Suprapubic skin (tissue), 4 donors: ENCODE measurements around the gene OSBPL9. TPM values are rescaled to one million over a fixed set of nuclear protein-coding genes. Genes with fewer than 3 reads are reported as not detected.

Experiments
- DNase-seq, 2 donors: peaks; one replicate each; pipeline ENCODE4 v3.0.0-alpha.2; 2019; ENCODE audit warnings: low spot score in 2 of 2
- H3K27ac ChIP-seq: fragments of 200-600 bp; sonication (generic); one replicate; pipeline ENCODE4 v1.5.1; 2019
- H3K27me3 ChIP-seq: fragments of 200-600 bp; sonication (generic); one replicate; pipeline ENCODE4 v1.5.1; 2019
- H3K36me3 ChIP-seq: fragments of 200-600 bp; sonication (generic); one replicate; pipeline ENCODE4 v1.5.1; 2019
- H3K4me1 ChIP-seq: fragments of 200-600 bp; sonication (generic); one replicate; pipeline ENCODE4 v1.5.1; 2019
- H3K4me3 ChIP-seq: fragments of 200-600 bp; sonication (generic); one replicate; pipeline ENCODE4 v1.5.1; 2019; ENCODE audit warnings: mild to moderate bottlenecking
- H3K9me3 ChIP-seq: fragments of 200-600 bp; sonication (generic); one replicate; pipeline ENCODE4 v1.5.1; 2019
- EP300 ChIP-seq: sonication (generic); formaldehyde crosslinking; IDR thresholded peaks from one replicate; pipeline ENCODE4 v1.6.1; 2017; ENCODE audit warnings: antibody characterized with exemption
- POLR2A ChIP-seq, 2 donors: fragments of 450-650 bp; IDR thresholded peaks; one replicate each; pipeline ENCODE4 v1.6.1; 2017; ENCODE audit warnings: antibody characterized with exemption in 2 of 2, mild to moderate bottlenecking in 2 of 2, moderate library complexity in 2 of 2
- POLR2AphosphoS5 ChIP-seq, 3 donors: sonication (generic); formaldehyde crosslinking; IDR thresholded peaks; one replicate each; pipeline ENCODE4 v1.6.1; 2017; ENCODE audit warnings: antibody characterized with exemption in 3 of 3
- WGBS: methylation state at CpG from one replicate; pipeline ENCODE4 v1.1.5; 2018; 5-methylcytosine and 5-hydroxymethylcytosine counted together
- total RNA-seq, 4 donors: library from RNA; depleted of rRNA; stranded (reverse); fragments of >200 nt; gene quantifications; one replicate each; pipeline ENCODE4 v1.1.0, GENCODE V29; 2016
- TF ChIP-seq, protein P1 (sequence below), 2 donors: fragments of 200-600 bp in 1 of 2; fragments of 450-650 bp in 1 of 2; sonication (generic) in 1 of 2; IDR thresholded peaks; one replicate each; pipeline ENCODE4 v1.5.1; 2016 to 2019; ENCODE audit warnings: antibody characterized with exemption in 2 of 2, mild to moderate bottlenecking in 1 of 2, moderate library complexity in 1 of 2

The OSBPL9 gene
- total RNA-seq, 4 donors from 2014 or later: 49.7 to 166 (median 90.4) TPM

DNA sequence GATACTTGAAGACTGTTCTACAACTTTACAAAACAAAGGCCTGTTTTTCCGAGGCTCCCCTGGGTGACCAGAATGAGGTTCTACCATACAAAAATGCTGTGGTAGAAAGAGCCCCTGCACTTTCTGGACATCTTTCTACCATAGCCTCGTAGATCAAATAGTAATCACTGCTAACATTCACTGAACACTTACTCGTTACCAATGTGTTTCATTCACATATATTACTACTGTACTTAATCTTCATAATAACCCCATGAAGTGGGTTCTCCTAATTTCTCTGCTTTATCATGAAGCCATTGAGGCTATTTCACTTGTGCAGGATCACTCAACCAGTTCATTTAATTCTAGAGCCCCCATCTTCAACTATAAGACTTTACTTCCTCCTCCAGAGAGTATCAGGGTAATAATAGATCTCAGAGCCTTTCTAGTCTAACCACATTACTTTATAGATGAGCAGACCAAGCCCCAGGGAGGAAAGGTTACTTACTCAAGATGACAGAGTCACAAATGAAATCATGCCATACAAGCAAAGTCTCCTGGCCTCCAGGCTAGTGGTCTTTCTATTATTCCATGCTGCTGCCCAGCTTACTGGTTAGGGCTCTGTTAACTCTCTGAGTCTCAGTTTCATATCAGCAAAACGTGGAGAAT is 46.7 kb upstream of the OSBPL9 start:
- H3K27ac ChIP-seq: no peak overlapping the region
- no peak for DNase-seq
- TF ChIP-seq, protein P1, sequence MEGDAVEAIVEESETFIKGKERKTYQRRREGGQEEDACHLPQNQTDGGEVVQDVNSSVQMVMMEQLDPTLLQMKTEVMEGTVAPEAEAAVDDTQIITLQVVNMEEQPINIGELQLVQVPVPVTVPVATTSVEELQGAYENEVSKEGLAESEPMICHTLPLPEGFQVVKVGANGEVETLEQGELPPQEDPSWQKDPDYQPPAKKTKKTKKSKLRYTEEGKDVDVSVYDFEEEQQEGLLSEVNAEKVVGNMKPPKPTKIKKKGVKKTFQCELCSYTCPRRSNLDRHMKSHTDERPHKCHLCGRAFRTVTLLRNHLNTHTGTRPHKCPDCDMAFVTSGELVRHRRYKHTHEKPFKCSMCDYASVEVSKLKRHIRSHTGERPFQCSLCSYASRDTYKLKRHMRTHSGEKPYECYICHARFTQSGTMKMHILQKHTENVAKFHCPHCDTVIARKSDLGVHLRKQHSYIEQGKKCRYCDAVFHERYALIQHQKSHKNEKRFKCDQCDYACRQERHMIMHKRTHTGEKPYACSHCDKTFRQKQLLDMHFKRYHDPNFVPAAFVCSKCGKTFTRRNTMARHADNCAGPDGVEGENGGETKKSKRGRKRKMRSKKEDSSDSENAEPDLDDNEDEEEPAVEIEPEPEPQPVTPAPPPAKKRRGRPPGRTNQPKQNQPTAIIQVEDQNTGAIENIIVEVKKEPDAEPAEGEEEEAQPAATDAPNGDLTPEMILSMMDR (IDR thresholded peaks at IDR 0.05): no peak
- TF ChIP-seq POLR2A (IDR thresholded peaks at IDR 0.05): no peak
- TF ChIP-seq EP300: no peak
- TF ChIP-seq POLR2AphosphoS5 (IDR thresholded peaks at IDR 0.05): no peak

DNA sequence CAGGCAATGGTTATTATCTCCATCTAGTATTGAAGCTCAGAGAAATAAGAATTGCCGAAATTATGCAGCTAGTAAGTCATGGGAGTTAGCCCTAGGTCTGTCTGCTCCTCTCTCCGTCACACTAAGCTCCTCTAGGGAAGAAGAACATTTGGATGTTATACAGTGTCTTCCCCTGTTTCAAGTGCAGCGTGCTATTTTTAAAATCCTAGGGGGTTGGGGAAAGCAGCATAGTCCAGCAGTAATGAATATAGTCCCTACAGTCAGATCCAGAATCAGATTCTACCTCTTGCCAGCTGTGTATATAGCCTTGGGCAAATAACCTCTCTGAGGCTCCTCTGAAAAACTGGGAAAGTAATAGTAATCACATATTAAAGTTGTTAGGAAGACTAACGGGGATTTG is 44.5 kb upstream of the OSBPL9 start:
- H3K4me1 ChIP-seq: peaks cover 32% of the 10 kb centered on the region
- H3K36me3 ChIP-seq: no peaks in the 10 kb centered on the region
- H3K9me3 ChIP-seq: no peaks in the 10 kb centered on the region
- no peak for DNase-seq
- H3K27ac ChIP-seq: no peak overlapping the region
- TF ChIP-seq EP300 (no peak), POLR2A (IDR thresholded peaks at IDR 0.05) (no peak), POLR2AphosphoS5 (IDR thresholded peaks at IDR 0.05) (no peak)
- TF ChIP-seq, protein P1 (IDR thresholded peaks at IDR 0.05): no peak
- H3K27me3 ChIP-seq: no peaks in the 10 kb centered on the region
- 82% methylated on average over 4 of the region's 4 CpGs for WGBS
- H3K4me3 ChIP-seq: no peak overlapping the region

More for the DNA sequence above, 46.7 kb upstream of the OSBPL9 start:
- H3K4me3 ChIP-seq: no peak overlapping the region
- 51% methylated on average over 4 of the region's 4 CpGs for WGBS
- H3K27me3 ChIP-seq: no peaks in the 10 kb centered on the region
- H3K9me3 ChIP-seq: no peaks in the 10 kb centered on the region
- H3K36me3 ChIP-seq: no peaks in the 10 kb centered on the region
- H3K4me1 ChIP-seq: peaks cover 32% of the 10 kb centered on the region

DNA sequence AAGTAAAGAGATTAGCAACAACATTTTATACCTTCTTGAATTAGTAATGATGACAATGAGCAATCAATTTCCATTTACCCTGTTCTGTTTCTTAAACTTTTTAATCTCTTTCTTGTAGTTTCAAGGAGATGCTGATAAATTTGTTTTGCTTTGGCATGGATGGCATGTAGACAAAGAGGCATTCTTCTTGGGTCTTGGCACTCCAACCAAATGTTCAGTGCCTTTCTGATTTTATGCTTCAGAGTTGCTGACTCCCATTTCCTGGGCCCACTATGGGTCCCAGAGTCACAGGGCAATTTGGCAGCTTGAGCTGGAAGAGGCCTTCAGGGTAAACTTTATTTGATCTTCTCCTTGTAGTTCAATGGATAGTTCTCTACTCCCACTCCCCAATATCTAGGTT is 42.1 kb upstream of the OSBPL9 start:
- no peak for DNase-seq
- H3K4me1 ChIP-seq: peaks cover 10% of the 10 kb centered on the region
- H3K27ac ChIP-seq: no peak overlapping the region
- no peak for TF ChIP-seq POLR2A (IDR thresholded peaks at IDR 0.05)
- TF ChIP-seq, protein P1 (IDR thresholded peaks at IDR 0.05): no peak
- TF ChIP-seq POLR2AphosphoS5 (IDR thresholded peaks at IDR 0.05): no peak
- TF ChIP-seq EP300: no peak
- no peaks in the 10 kb centered on the region for H3K27me3 ChIP-seq
- H3K4me3 ChIP-seq: no peak overlapping the region
- H3K36me3 ChIP-seq: no peaks in the 10 kb centered on the region
- H3K9me3 ChIP-seq: no peaks in the 10 kb centered on the region

DNA sequence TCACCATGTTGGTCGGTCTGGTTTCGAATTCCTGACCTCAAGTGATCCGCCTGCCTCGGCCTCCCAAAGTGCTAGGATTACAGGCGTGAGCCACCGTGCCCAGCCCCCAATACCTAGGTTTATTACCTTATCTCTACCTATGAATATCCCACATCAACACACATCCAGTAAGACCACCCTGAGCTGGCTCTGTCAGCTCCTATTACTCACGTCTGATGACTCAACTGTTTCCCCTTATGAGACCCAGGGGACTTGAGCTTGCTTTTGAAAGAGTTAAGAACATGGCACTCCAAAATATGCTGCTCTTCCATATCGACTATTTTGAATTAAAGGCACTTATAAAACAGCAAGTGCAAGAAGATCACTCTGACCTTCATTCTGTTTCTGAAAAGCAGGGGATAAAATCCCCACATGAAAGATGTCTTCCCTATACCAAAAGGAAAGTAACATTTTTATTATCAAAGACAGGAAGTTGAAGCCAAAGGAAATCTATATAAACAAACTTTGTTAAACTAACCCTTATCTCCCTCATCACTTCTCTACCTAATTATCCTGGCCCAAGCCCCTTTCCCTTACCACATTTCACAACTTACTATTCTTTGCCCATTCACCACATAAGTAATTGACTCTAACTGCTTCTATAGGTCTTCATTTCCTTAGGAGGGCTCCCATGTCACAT is 41.3 kb upstream of the OSBPL9 start:
- H3K36me3 ChIP-seq: no peaks in the 10 kb centered on the region
- H3K27ac ChIP-seq: no peak overlapping the region
- no peak for TF ChIP-seq POLR2A (IDR thresholded peaks at IDR 0.05)
- TF ChIP-seq, protein P1 (IDR thresholded peaks at IDR 0.05): no peak
- TF ChIP-seq POLR2AphosphoS5 (IDR thresholded peaks at IDR 0.05): no peak
- TF ChIP-seq EP300: no peak
- H3K9me3 ChIP-seq: no peaks in the 10 kb centered on the region
- H3K4me1 ChIP-seq: peaks cover 2% of the 10 kb centered on the region
- DNase-seq: no peak
- no peaks in the 10 kb centered on the region for H3K27me3 ChIP-seq
- H3K4me3 ChIP-seq: no peak overlapping the region
- WGBS: 84% methylated on average over 8 of the region's 8 CpGs

DNA sequence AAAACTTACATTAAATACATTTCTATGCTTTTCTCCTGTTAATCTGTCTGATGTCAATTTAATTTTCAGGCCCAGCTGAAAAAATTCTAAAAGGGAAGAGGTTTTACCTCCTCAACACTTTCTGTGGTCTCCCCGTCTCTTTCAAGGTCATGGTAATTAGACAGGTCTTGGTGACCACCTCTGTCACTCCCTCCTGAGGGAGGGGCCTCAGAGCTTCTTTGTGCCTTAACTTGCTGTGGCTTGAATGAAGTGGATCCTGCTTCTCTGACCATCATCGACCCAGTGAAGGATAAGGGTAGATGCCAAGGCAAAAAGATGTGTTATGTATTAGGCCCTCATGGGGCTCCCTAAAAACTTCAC is 40.8 kb upstream of the OSBPL9 start:
- Histone ChIP-seq H3K4me3 (no peak overlapping the region), H3K36me3 (no peaks in the 10 kb centered on the region), H3K27me3 (no peaks in the 10 kb centered on the region), H3K4me1 (no peaks in the 10 kb centered on the region), H3K9me3 (no peaks in the 10 kb centered on the region), H3K27ac (no peak overlapping the region)
- 91% methylated on average over 2 of the region's 2 CpGs for WGBS
- TF ChIP-seq, protein P1 (IDR thresholded peaks at IDR 0.05): no peak
- TF ChIP-seq POLR2AphosphoS5 (IDR thresholded peaks at IDR 0.05) (no peak), POLR2A (IDR thresholded peaks at IDR 0.05) (no peak), EP300 (no peak)
- no peak for DNase-seq
